Liver (tissue), 3 donors: ENCODE measurements around the gene PARP8.

Experiments used
- CTCF ChIP-seq: fragments of 150-350 bp; IDR thresholded peaks from 2 replicates; pipeline ENCODE4 v1.5.1; 2017; ENCODE audit warnings: improper control_type of control experiment, low read depth, low read length; ENCODE audit not compliant: missing input control
- REST ChIP-seq: IDR thresholded peaks from 2 replicates; pipeline ENCODE4 v1.6.1; 2016; ENCODE audit warnings: antibody characterized with exemption, mild to moderate bottlenecking
- TAF1 ChIP-seq: conservative IDR thresholded peaks from 2 replicates; pipeline ENCODE4 v1.6.1; 2016; ENCODE audit warnings: antibody characterized with exemption, mild to moderate bottlenecking
- donor health status: healthy.
- donor health status: healthy.

- TF ChIP-seq CTCF (no peak), REST (no peak), TAF1 (no peak)
Measured at GRCh38 chr5:50866415-50866814, 200.0 kb downstream of the PARP8 start.
